ENCODE measurements around the gene TRIM66.

Gene TRIM66

GRCh38 chr11:8639655-8640054 lies 42.8 kb downstream of the TRIM66 start:
- no peaks in the 10 kb centered on the region for H4K20me1 ChIP-seq (ENCODE audit: insufficient read depth, low read length, poor library complexity, severe bottlenecking)
- TF ChIP-seq EZH2phosphoT487 (IDR thresholded peaks at IDR 0.05; ENCODE audit: borderline replicate concordance): no peak
- TF ChIP-seq CTCF (conservative IDR thresholded peaks at IDR 0.05; ENCODE audit: low read length): no peak
- no peaks in the 10 kb centered on the region for H3K4me1 ChIP-seq (ENCODE audit: insufficient read depth, low read length, poor library complexity, severe bottlenecking)
- H3K36me3 ChIP-seq (ENCODE audit: insufficient read depth, low read length): peaks cover 3% of the 10 kb centered on the region; the same call in 1 of the 2 replicates
- no peak overlapping the region for H3K9ac ChIP-seq (ENCODE audit: low read depth, low read length, poor library complexity, severe bottlenecking)
- H2AFZ ChIP-seq (ENCODE audit: low read length): no peak overlapping the region
- H3K27me3 ChIP-seq (ENCODE audit: insufficient read depth, low read length, poor library complexity, severe bottlenecking): no peaks in the 10 kb centered on the region
- no peaks in the 10 kb centered on the region for H3K9me2 ChIP-seq (replicated peaks; ENCODE audit: low read depth, low read length)
- H3K4me2 ChIP-seq (ENCODE audit: low read depth, low read length, poor library complexity, severe bottlenecking): no peak overlapping the region
- H3K9me3 ChIP-seq (ENCODE audit: insufficient read depth, low read depth, low read length): no peaks in the 10 kb centered on the region
- H3K4me3 ChIP-seq (ENCODE audit: low read length, poor library complexity, severe bottlenecking): no peak overlapping the region
- no peaks in the 10 kb centered on the region for H3K79me2 ChIP-seq (ENCODE audit: insufficient read depth, low read length)
- H3F3A ChIP-seq (ENCODE audit: low read depth): no peaks in the 10 kb centered on the region

GRCh38 chr11:8638300-8638699 lies 44.2 kb downstream of the TRIM66 start:
- H3F3A ChIP-seq (ENCODE audit: low read depth): no peaks in the 10 kb centered on the region
- H4K20me1 ChIP-seq (ENCODE audit: insufficient read depth, low read length, poor library complexity, severe bottlenecking): no peaks in the 10 kb centered on the region
- H3K27me3 ChIP-seq (ENCODE audit: insufficient read depth, low read length, poor library complexity, severe bottlenecking): no peaks in the 10 kb centered on the region
- TF ChIP-seq EZH2phosphoT487 (IDR thresholded peaks at IDR 0.05; ENCODE audit: borderline replicate concordance): no peak
- no peak for TF ChIP-seq CTCF (conservative IDR thresholded peaks at IDR 0.05; ENCODE audit: low read length)
- H3K9me3 ChIP-seq (ENCODE audit: insufficient read depth, low read depth, low read length): no peaks in the 10 kb centered on the region
- H3K9ac ChIP-seq (ENCODE audit: low read depth, low read length, poor library complexity, severe bottlenecking): no peak overlapping the region
- no peak overlapping the region for H3K4me2 ChIP-seq (ENCODE audit: low read depth, low read length, poor library complexity, severe bottlenecking)
- H3K4me1 ChIP-seq (ENCODE audit: insufficient read depth, low read length, poor library complexity, severe bottlenecking): no peaks in the 10 kb centered on the region
- peaks cover 3% of the 10 kb centered on the region; the same call in 1 of the 2 replicates for H3K36me3 ChIP-seq (ENCODE audit: insufficient read depth, low read length)
- no peak overlapping the region for H2AFZ ChIP-seq (ENCODE audit: low read length)
- H3K79me2 ChIP-seq (ENCODE audit: insufficient read depth, low read length): no peaks in the 10 kb centered on the region
- no peaks in the 10 kb centered on the region for H3K9me2 ChIP-seq (replicated peaks; ENCODE audit: low read depth, low read length)
- no peak overlapping the region for H3K4me3 ChIP-seq (ENCODE audit: low read length, poor library complexity, severe bottlenecking)

- H3K27me3 ChIP-seq (ENCODE audit: insufficient read depth, low read length, poor library complexity, severe bottlenecking): no peaks in the 10 kb centered on the region
- H3K9me2 ChIP-seq (replicated peaks; ENCODE audit: low read depth, low read length): no peaks in the 10 kb centered on the region
- no peaks in the 10 kb centered on the region for H3K79me2 ChIP-seq (ENCODE audit: insufficient read depth, low read length)
- no peak overlapping the region for H3K4me2 ChIP-seq (ENCODE audit: low read depth, low read length, poor library complexity, severe bottlenecking)
- no peak overlapping the region for H3K9ac ChIP-seq (ENCODE audit: low read depth, low read length, poor library complexity, severe bottlenecking)
- peaks cover 3% of the 10 kb centered on the region; the same call in 1 of the 2 replicates for H3K36me3 ChIP-seq (ENCODE audit: insufficient read depth, low read length)
- H3K4me3 ChIP-seq (ENCODE audit: low read length, poor library complexity, severe bottlenecking): no peak overlapping the region
- H2AFZ ChIP-seq (ENCODE audit: low read length): no peak overlapping the region
- H3F3A ChIP-seq (ENCODE audit: low read depth): no peaks in the 10 kb centered on the region
- no peaks in the 10 kb centered on the region for H3K9me3 ChIP-seq (ENCODE audit: insufficient read depth, low read depth, low read length)
- TF ChIP-seq EZH2phosphoT487 (IDR thresholded peaks at IDR 0.05; ENCODE audit: borderline replicate concordance): no peak
- no peak for TF ChIP-seq CTCF (conservative IDR thresholded peaks at IDR 0.05; ENCODE audit: low read length)
- no peaks in the 10 kb centered on the region for H4K20me1 ChIP-seq (ENCODE audit: insufficient read depth, low read length, poor library complexity, severe bottlenecking)
- no peaks in the 10 kb centered on the region for H3K4me1 ChIP-seq (ENCODE audit: insufficient read depth, low read length, poor library complexity, severe bottlenecking)
Measured at GRCh38 chr11:8636127-8636526, 46.3 kb downstream of the TRIM66 start.

Measured in Loucy (cell line).